ENCODE results near the gene ADGRF4.

DNA sequence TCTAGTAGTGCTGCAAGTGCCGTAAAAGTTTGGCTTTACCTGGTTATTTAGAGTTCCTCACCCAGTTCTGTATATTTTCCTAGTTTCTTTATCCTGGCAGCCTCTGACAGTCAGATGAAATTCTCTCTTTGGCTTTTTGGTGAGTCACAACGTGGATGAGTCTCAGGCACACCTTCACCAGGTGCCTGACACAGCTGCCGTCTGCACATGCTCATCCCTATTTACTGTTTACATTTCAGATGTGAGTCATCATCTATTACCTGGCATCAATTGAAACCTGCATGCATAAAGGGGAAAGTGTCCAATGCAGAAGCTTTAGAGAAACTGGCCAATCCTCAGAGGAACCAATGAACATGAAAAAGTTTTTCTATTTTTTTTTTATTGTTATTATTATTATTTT lies 33.3 kb upstream of the ADGRF4 start:
- TF ChIP-seq, protein P1, sequence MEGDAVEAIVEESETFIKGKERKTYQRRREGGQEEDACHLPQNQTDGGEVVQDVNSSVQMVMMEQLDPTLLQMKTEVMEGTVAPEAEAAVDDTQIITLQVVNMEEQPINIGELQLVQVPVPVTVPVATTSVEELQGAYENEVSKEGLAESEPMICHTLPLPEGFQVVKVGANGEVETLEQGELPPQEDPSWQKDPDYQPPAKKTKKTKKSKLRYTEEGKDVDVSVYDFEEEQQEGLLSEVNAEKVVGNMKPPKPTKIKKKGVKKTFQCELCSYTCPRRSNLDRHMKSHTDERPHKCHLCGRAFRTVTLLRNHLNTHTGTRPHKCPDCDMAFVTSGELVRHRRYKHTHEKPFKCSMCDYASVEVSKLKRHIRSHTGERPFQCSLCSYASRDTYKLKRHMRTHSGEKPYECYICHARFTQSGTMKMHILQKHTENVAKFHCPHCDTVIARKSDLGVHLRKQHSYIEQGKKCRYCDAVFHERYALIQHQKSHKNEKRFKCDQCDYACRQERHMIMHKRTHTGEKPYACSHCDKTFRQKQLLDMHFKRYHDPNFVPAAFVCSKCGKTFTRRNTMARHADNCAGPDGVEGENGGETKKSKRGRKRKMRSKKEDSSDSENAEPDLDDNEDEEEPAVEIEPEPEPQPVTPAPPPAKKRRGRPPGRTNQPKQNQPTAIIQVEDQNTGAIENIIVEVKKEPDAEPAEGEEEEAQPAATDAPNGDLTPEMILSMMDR (IDR thresholded peaks at IDR 0.05) = no peak
- TF ChIP-seq EZH2 (IDR thresholded peaks at IDR 0.05; ENCODE audit: borderline replicate concordance, insufficient read depth, low read depth, low read length, poor library complexity, severe bottlenecking) = no peak
